ENCODE results near the gene FGF23.

DNA sequence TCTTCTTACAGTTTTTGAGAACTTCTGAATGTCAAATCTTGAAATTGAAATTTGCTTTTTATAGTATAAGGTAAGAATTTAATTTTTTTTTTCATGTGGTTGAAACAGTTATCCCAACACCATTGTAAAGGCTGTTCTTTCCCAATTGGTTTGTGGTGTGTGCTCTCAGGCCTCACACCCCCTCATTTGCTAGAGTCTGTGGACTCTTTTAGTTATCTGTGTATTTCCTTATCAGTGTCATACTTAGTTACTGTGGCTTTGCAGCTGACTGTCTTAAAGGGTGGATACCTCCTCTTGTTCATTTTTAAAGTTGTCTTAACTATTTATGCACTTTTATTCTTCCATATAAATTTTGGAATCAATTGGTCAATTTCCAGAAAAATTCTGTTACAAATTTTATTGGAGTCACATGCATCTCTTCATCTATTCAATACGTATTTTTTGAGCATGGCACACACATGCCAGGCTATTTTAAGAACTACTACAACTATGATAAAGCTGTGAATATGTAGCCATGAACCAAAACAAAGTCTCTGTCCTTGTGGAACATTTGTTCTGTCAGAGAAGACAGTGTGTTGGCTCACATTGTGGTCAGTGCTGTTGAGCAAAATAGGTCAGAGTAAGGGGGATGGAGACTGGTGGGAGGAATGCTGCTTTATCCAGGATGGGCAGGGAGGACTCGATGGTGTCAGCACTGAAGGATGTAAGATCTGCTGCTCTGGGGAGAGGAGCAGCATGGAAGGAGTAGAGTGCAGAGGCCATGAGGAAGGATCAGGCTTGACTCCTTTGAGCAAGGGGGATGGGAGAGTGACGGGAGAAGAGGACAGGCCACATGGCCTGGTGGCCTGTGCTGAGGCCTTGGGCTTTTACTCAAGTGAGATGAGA lies 24.1 kb downstream of the FGF23 start:
- TF ChIP-seq GATA2 (IDR thresholded peaks at IDR 0.05; ENCODE audit: low read depth, low read length): no peak
- TF ChIP-seq GATA3 (IDR thresholded peaks at IDR 0.05; ENCODE audit: low read depth, low read length): no peak
